Occipital lobe (tissue), 2 donors: Measurements from ENCODE around the gene PTGR1. TPM values are rescaled to one million over a fixed set of nuclear protein-coding genes. Genes with fewer than 3 reads are reported as not detected.
A peak's percentile ranks its signal among the peaks of the same experiment; 100 is the strongest.
"Not testable (repeated sequence)": the region's sequence is repeated elsewhere in the genome, so short reads cannot be mapped to it uniquely, and the experiment has no call there.

Source experiments
- DNase-seq: peaks from one replicate; lab custom pipeline; 2025; lab: John Stamatoyannopoulos, UW
- total RNA-seq: library from RNA; depleted of rRNA; stranded (reverse); fragments of >200 nt; gene quantifications from one replicate; pipeline ENCODE4 v1.2.3, GENCODE V29; 2014

Gene PTGR1
- total RNA-seq, 1 donor from 2014 or later: 10.6 TPM

DNA sequence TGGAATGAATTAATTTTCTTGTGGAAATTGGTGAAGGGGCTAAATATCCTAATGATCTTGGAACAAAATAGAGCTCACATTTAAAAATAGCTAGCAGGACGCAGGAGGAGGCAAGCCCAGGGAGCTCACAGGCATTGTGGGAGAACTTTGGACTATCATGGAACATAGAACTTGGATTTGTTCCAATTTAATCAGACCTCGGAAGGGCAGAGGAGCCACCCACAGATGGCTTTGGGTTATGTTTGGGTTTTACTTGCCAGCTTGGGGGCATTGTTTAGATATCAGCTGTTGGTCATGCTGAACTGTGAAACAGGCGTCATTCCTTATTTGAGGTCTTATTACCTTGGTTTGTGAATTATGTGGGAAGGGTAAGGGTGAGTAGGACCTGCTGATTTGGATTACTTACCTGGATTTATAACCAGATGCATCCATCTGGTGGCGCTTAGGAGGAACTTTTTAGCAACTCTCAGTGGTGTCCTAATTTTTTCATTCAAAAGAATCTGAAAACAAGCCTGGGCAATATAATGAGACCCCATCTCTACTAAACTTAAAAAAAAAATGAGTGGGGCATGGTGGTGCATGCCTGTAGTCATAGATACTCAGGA lies 14.1 kb upstream of the PTGR1 start:
- DNase-seq: no peak

- DNase-seq: no peak
These were observed 11.4 kb upstream of the PTGR1 start for GRCh38 chr9:111610845-111611244.

GRCh38 chr9:111610149-111610548 lies 10.7 kb upstream of the PTGR1 start:
- DNase-seq: no peak

- no peak for DNase-seq
These were observed 5.7 kb upstream of the PTGR1 start for GRCh38 chr9:111605041-111605559.

- DNase-seq: no peak
These were observed 4.7 kb upstream of the PTGR1 start for GRCh38 chr9:111604054-111604615.

DNA sequence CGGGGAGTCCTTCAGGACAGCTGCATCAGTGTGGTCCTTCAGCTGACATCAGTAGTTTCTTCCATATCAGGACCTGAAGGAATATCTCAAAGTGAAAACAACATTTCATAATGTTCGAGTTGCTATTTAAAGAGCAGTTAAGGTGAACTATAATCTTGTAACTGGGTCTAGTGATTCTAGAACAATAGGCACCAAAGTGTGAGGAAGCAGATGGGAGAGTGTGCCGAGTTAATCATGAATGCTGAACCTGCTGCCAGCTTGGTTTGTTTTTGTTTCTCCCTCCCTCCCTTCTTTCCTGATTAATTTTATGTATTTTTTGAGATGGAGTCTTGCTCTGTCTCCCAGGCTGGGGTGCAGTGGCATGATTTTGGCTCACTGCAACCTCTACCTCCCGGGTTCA lies 3.6 kb upstream of the PTGR1 start:
- DNase-seq: no peak

DNA sequence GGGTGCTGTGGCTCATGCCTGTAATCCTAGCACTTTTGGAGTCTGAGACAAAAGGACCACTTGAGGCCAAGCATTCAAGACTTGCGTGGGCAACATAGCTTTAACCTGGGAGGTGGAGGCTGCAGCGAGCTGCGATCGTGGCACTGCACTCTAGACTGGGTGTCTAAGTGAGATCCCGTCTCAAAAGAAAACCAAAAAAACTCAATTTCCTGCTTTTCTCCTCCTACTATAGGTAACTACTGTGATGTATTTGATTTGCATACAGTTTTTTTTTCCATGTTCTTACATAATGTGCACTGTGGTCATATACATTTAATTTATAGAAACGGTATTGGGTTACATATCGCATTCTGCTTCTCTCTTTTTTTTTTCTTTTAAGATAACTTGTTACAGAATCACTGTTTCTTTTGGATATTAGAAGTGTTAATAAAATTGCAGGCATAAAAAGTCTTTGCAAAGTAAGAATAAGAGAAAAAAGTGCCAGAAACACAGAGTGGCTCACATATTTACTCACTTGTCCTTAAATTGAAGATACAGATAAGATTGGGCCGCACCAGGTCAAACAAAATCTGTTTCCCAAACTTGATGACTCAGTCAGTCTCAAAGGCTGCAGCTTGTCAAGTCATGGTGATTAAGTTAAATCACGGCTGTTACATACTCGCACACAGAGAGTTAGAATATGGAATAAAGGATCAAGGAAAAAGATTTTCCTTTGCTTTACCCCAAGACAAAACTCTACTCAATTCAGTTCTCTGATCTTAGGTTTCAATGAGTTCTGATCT lies 2.0 kb upstream of the PTGR1 start:
- no peak for DNase-seq

- no peak for DNase-seq
These were observed 502 bp upstream of the PTGR1 start for GRCh38 chr9:111599955-111600343.

- DNase-seq: no peak
These were observed 735 bp downstream of the PTGR1 start for GRCh38 chr9:111598733-111599091.

- DNase-seq: peak; percentile 28
These were observed 1.4 kb downstream of the PTGR1 start for GRCh38 chr9:111597852-111598732.

DNA sequence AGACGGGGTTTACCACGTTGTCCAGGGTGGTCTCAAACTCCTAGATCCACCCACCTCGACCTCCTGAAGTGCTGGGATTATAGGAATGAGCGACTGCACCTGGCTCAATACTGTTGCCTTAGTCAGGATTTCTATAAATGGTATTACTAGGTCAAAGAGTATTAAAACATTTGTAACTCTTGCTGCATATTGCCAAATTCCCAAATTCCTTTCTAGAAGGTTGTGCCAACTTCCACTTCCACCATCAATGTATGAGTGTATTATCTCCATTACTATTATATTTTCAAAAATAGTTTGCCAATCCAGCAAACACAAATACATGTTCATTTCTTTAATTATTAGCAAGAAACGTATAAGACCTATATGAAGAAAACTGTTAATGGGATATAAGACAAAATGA lies 10.6 kb downstream of the PTGR1 start:
- no peak for DNase-seq

DNA sequence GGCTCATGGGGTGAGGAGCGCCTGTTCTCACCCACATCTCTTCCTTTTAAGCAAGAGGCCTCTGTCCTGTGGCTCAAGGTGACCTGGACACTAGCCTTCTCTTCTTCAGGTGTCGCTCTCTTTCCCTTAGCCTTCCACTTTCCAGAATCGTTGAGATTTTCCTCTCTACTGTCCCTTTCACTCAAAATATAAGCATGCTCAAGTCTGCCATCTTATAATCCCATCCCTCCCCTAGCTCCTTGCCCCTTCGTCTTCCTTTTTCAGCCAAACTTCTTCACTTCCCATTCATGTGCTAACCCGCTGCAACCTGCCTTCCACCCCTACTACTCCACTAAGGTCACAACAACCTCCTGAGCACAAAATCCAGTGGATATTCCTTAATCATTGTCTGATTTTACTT lies 13.1 kb downstream of the PTGR1 start:
- DNase-seq: no peak

- no peak for DNase-seq
These were observed 16.6 kb downstream of the PTGR1 start for GRCh38 chr9:111582888-111583287.

DNA sequence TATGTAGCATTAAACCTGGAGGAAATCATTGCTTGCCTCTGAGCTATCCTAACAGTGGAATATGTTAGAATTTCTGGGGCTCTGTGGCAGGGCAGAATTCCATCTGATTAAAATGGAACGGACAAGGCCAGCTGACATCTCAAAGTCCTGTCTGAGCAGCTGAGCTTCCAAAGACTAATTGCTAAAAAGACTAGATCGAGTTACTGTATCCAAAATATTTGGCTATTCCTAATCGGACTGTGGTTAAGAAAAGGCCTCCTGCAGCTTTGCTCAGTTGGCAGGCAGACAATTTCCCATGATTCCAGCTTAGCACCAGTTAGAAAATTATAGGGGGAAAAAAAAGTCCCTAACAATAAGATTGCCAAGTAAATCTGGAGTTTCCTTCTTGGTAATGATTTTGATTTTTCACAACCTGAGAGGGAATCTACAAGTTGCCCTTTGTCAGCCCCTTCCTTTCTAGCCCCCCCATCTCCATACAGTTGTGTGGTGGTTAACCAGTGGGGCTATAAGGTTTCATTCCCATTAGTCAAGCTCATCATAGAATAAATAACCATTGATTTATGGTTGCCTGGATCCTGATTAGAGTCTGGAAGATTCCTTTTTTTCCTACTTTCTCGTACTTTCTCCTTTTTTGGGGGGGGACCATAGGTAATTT lies 26.4 kb downstream of the PTGR1 start:
- no peak for DNase-seq

- DNase-seq: not testable (repeated sequence)
These were observed 31.3 kb downstream of the PTGR1 start for GRCh38 chr9:111568127-111568526.

GRCh38 chr9:111566234-111566633 lies 33.2 kb downstream of the PTGR1 start:
- no peak for DNase-seq

GRCh38 chr9:111561165-111561719 lies 38.2 kb downstream of the PTGR1 start:
- no peak for DNase-seq

DNA sequence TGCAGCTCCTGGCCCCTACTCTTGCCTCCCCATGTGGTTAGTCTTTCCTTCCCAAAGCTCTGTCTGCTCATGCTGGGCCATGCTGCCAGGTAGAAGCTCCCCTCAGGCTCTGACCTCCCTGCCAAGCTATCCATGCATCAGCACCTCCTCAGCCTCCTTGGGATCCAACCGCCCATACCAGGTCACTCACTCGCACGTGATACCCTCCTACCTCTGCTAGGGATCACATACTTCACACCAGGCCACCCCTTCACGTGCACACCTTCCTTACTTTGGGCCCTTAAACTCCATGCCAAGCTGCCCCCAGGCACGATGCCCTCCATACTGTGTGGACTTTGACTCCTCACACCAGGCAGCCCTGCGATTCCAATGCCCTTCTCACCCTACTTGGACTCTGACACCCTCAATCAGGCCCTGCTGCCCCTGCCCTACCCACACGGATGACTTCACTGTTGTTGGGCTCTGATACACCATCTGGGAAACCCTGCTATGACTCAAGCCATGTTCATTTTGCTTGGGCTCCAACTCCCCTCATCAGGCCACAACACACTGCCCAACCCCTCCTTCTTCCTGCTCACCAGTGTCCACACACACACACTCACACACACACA lies 40.3 kb downstream of the PTGR1 start:
- DNase-seq: no peak

DNA sequence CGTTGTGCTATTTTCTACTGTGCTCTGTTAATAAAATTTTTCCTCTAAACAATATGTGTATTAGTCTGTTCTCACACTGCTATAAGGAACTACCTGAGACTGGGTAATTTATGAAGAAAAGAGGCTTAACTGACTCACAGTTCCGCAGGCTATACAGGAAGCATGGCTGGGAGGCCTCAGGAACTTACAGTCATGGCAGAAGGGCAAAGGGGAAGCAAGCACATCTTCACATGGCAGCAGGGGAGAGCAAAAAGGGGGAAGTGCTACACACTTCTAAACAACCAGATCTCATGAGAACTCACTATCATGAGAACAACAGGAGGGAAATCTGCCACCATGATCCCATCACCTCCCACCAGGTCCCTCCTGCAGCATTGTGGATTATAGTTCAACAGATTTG lies 44.0 kb downstream of the PTGR1 start:
- DNase-seq: not testable (repeated sequence)

DNA sequence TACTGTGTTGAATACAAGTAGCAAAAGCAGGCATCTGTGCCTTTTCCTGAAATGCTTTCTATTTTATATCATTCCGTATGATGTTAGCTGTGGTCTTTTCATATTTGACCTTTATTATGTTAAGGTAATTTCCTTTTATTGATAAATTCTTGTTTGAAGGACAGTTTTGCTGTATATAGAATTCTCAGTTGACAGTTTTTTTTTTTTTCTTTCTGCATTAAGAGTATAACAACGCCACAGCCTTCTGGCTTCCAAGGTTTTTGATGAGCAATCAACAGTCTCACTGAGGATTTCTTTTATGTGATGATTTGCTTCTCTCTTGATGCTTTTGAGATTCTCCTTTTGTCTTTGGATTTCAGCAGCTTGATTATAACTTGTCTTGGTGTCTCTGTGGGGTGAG lies 50.8 kb downstream of the PTGR1 start:
- DNase-seq: no peak
